GM18519 (cell line): ENCODE results near the gene PIWIL1.

Source experiments
- ATAC-seq: cut with Tn5 transposase; IDR thresholded peaks from one replicate; pipeline ENCODE4 v1.9.1; 2021; ENCODE audit warnings: mild to moderate bottlenecking, moderate library complexity; ENCODE audit not compliant: unreplicated experiment, low FRiP score

The PIWIL1 gene

GRCh38 chr12:130335517-130336392, 1.9 kb upstream of the PIWIL1 start:
- ATAC-seq = no peak

GRCh38 chr12:130336723-130337487, 782 bp upstream of the PIWIL1 start:
- ATAC-seq = no peak

GRCh38 chr12:130338794-130339601, 1.3 kb downstream of the PIWIL1 start:
- ATAC-seq = no peak

DNA sequence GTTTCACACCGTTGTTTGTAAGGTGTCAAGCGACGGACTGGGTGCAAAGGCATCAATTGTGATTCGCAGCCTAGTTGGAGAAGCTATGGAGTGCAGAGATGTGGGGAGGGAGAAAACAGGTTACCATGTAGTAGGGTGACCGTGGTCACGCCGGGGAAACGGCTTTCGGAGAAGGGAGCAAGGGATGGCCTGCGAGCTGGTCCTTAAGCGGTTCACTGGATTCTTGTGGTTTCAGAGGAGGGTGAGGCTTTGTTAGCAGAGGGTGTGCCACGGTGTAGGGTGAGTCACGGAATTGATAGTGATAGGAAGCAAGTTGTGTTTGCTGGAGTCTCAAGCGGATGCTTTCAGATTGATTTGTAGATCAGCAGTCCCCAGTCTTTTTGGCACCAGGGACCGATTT, 2.3 kb downstream of the PIWIL1 start:
- no peak for ATAC-seq

GRCh38 chr12:130342442-130342841, 4.8 kb downstream of the PIWIL1 start:
- no peak for ATAC-seq

DNA sequence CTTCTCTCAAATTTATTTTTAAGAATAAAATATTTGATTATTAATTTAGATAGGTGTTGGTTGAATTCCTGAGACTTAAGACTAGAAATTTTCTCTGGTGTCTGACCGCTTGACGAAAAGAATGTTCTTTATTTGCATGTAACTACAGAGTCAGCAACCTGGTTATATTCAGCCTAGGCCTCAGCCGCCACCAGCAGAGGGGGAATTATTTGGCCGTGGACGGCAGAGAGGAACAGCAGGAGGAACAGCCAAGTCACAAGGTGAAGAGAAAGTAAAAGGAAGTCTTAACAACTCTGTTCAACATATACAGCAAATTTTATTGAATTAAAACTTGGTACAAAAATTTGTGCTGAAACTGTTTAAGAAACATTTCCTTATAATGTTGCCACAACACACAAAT, 5.2 kb downstream of the PIWIL1 start:
- no peak for ATAC-seq

DNA sequence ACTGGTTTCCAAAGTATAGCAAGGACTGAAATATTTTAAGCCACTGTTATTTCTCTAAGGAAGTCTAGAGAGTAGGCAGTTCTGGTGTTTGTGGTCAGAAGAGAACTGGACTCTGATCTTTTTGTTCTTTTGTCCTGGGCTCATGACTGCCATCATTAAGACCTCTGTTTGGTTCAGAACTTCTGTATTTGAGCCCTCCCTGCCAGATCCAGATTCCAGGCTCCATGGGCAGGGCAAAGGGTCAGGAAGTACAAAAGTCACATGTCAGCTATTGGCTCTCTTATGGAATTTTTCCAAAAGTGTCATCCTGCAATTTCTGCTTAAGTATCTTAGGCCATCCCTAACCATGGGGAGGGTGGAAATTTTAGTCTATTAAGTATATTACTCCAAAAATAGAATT, 6.8 kb downstream of the PIWIL1 start:
- no peak for ATAC-seq

DNA sequence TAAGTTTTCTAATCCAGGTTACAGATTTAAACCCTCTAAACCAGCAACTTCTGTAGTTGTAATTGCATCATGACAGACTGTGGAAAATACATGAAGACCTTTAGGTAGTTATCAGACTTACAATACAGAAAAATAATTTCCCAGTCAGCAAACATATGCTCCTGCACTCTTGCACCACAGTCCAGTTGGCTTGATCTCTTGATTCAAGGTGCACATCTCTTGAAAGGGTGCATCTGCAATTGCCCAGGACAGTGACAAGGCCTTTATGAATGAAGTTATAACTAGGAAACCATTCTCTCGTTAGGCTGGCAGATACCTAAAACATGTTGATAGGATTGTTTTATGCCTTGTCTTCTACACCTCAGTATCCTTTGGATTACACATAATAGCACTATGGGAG, 7.6 kb downstream of the PIWIL1 start:
- no peak for ATAC-seq

GRCh38 chr12:130347588-130347987, 9.9 kb downstream of the PIWIL1 start:
- ATAC-seq = no peak

DNA sequence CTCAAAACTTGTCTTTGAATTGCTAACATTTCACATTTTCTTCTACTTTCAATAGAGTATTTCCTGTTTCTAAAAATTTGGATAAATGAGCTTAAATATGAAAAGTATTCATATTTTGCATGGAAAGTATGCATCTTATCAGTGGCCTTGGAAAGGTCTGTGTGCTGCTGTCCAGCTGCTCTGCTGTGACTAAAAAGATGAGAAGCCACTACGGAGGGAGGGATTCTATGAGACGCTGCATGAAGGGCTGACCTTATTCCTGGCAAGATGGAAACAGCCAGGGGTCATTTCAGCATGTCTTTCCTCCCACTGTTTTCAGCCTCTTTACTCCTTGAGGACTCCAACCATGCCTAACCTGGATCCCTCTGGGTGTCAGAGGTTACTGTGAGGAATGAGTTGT, 13.0 kb downstream of the PIWIL1 start:
- ATAC-seq = no peak

GRCh38 chr12:130351326-130351725, 13.6 kb downstream of the PIWIL1 start:
- ATAC-seq = no peak

DNA sequence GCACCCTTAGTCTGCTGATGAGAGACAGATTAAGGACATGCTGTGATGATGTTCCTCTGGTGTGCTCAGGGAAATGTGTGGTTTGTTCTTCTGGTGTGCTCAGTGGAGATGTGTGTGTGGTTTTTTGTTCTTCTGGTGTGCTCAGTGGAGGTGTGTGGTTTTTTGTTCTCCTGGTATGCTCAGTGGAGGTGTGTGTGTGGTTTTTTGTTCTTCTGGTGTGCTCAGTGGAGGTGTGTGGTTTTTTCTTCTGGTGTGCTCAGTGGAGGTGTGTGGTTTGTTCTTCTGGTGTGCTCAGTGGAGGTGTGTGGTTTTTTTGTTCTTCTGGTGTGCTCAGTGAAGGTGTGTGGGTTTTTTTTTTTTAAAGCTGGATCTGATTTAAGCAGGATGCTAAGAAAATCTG, 15.4 kb downstream of the PIWIL1 start:
- no peak for ATAC-seq

GRCh38 chr12:130354407-130354806, 16.7 kb downstream of the PIWIL1 start:
- ATAC-seq = no peak

DNA sequence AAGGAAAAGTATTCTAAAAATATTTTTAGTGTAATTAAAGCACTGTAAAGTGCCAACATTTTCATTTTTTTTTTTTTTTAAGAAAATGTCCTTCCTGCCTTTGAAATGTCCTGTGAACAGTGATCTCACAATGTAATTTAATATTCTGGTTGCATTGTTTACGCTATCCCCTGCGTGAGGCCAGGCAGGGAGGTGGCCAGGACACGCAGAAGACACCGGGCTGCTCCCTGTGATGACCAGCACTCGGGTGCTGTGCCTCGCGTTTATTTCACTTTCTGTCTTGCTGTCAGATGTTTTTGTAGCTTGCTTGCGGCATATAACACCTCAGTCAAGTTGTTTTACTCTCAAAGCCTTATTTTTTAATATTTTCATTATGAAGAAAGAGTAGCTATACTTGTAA, 18.5 kb downstream of the PIWIL1 start:
- no peak for ATAC-seq

- ATAC-seq = no peak
Measured at GRCh38 chr12:130357241-130357640, 19.6 kb downstream of the PIWIL1 start.

GRCh38 chr12:130357729-130358330, 20.1 kb downstream of the PIWIL1 start:
- no peak for ATAC-seq

DNA sequence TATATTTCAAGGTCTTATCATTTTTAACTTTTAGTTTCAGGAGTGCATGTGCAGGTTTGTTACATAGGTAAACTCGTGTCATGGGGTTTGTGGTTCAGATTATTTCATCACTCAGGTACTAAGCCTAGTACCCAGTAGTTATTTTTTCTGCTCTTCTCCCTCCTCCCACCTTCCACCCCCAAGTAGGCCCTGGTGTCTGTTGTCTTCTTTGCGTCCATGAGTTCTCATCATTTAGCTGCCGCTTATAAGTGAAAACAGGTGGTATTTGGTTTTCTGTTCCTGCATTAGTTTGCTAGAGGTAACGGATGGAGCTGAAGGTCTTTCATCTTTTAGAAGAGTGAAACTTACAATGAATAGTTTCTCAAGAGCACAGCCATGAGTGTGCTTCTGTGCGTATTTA, 24.4 kb downstream of the PIWIL1 start:
- ATAC-seq = no peak

- ATAC-seq = no peak
Measured at GRCh38 chr12:130364578-130364977, 26.9 kb downstream of the PIWIL1 start.

DNA sequence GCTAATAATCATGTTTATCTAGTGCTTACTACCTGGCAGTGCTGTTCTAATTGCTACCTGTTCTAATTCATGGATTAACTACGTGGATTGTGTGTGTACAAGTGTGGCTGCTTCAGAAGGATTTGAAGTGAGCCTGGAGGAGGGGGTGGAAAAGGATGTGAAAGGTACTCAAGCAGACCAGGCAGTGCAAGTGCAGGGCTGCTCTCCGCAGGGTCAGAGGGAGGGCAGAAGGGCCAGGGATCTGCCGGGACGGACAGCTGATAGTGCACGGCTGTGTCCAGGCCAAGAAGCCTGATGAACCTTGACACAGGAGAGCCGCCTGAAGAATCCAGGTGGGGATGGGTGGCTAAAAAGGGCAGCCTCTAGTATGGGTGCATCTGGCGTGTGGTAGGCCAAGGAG, 28.5 kb downstream of the PIWIL1 start:
- ATAC-seq = no peak

DNA sequence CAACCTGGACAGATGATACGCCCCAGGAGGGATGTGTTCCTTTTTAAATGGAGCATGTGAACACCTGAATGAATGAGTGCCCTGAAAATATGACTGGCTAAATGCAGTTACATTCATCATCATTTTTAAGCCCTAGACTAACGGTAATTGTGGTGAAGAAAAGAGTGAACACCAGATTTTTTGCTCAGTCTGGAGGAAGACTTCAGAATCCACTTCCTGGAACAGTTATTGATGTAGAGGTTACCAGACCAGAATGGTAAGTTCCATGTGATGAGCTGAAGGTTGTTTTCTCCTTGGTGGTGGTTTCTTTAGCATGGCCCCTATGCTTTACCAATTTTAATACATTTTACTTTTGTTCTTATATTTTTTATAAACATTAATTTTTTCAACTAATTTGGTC, 29.3 kb downstream of the PIWIL1 start:
- ATAC-seq = no peak

- ATAC-seq = no peak
Measured at GRCh38 chr12:130367523-130367922, 29.8 kb downstream of the PIWIL1 start.
